HG02759 (cell line): ENCODE data around the gene P3H1.

ENCODE experiments used
- ATAC-seq: cut with Tn5 transposase; IDR thresholded peaks from one replicate; pipeline ENCODE4 v1.9.1; 2021; ENCODE audit warnings: mild to moderate bottlenecking, moderate library complexity; ENCODE audit not compliant: unreplicated experiment

Gene P3H1

DNA sequence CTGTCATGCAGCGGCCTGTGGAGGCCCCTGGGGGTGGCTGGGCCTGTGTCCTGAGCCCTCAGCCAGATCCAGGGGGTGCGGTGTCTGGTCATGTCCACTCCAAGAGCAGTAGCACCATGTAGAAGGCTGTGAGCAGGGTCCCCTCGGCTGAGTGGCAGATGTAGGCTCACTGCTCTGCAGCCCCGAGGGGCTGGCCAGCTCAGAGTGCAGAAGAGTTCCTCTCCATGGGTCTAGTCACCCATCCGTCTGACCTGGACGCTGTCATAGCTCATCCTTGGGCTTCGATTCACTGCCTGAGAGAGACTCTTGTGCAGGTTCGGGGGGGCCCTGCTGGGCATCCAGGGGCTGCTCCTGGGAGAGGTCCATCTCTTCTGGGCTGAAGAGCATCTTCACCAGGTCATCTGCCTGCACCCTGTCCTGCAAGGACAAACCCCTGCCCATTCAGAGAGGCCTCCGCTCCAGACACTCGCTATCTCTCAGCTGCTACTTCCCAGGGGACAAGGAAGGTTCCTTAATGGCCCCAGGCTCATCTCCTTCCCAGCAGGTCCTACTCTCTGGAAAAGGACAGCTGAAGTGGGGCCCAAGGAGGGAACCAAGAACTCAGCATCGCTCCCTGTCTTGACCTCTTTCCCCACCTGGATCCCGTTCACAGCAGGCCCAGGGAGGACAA is 20.3 kb downstream of the P3H1 start:
- ATAC-seq: no peak

DNA sequence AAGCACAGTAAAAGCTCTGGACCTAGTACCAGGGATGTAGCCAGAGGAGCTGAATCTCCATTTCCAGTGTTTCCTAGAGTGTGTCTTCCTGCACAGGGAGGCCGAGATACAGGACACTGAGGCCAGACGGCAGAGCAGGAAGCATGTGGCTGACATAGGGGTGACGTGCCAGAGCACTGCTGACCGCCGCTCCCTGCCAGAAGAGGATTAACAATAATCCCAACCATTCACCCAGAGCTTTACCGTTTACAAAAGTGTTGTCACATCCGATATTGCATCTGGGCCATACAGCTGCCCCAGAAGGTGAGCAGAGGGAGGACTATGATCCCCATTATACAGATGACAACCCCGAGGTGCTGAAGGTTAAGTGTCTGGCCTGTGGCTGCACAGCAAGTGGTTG is 21.0 kb downstream of the P3H1 start:
- ATAC-seq: no peak

DNA sequence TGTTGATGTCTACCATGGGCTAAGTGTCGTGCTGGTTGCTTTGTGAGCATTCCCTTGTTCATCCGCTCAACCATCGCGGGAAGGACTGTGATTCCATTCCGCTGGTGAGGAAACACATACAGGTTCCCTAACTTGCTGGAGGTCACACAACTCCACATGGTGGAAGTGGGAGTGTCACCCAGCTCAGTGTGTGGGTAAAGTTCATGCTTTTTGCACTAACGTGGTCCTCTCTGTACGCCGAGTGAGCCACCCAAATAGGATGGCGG is 22.7 kb downstream of the P3H1 start:
- ATAC-seq: no peak

DNA sequence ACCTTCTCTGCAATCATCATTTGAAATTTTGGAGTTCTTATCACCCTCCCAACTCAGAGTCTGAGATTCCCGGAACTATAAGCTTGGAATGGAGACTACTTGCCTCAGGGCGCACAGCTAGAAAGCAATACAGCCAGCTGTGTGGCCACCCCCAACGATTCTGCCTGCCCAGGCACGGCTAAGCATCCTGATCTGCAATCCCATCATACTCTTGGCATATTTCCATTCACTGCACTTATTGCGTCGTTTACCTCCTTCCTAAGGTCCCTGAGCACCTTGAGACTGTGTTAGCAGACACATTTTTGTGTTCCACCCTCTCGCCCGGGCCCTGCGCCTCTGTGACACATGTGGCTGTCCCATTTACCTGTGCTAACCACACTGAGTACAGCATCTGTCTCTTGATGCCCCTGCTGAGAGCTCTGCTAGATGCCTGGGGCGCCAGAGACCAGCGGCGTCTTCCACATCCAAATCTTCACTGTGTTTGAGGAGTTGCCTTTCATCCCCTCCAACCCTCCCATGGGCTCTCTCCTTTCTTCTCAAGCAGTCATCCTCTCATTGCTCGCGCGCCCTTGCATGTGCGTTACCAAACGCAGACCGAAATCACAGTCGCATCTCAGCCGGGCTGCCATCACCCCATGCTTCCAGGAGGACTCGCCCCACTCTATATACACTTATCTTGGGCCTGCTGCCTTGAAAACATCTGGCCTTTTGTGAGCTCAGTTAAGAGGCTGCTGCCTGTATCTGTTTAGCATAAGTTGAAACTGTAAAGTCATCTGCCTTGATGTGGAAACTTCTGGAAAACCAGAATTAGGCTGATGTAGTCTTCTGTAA is 23.3 kb downstream of the P3H1 start:
- no peak for ATAC-seq

DNA sequence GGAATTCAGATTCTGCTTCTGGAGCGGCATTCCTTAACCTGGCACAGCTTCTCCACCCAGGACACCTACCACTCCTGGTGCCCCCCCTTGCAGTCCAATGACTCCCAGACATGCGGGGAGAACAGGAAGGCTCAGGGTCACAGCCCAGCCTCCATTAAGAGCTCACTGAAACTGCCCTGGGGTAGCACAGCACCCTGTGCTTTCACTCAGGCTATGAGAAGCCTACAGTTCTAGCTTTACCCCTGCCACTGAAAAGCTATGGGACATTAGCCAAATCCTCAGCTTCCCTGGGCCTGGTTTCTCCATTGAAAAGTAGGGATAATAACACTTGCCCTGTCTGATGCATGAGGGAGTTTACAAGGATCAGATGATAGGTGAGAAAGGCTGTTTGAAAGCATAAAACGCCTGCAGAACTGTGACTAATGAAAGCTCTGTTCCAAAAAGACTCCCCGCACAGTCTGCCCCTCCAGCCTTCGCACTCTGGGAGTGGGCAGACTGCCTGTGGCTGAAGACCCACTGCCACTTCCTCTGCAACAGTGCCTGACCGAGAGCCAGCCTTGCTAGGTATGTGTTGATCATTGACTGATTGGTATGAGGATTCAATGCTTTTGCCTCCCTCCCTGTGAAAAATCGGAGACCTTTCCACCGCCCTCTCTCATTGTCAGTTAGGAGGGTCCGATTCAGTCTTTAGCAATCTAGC is 24.1 kb downstream of the P3H1 start:
- no peak for ATAC-seq

DNA sequence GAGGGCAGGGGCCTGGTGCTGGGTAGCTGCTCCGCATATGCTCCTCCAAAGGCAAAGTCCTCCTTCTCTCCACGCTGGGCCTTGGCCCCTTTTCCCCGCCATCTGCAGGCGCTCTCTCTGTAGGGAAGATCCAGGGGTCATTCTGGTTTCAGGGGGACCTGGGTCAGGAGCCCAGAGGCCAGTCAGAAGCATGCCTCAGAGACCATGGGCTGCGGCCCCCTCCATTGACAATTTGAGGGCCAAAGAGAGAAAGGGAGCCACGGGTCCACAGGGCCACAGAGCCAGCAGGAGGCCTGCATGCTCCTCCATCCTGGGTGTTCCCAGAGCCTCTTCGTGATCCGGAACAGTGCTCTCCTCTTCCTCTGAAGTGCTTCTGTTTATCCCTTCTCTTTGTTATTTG is 24.7 kb downstream of the P3H1 start:
- no peak for ATAC-seq

DNA sequence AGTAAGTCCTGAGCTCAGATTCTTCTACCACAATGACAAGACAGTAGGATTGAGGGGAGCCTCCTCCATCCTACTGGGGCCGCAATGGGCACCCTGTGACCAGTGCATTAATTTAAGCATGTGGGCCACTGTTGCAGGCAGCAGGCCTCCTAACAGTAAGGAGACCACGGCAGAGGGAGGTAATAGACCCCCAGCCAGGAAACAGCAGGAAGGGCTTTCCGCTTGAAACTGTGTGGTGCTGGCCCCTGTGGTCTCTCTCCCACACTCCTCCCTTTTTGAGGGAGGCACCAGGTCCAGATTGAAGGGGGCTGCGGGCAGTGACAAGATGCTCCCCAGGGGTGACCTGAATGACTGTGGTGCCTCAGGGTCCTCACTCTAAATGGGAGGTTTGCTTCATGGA is 25.1 kb downstream of the P3H1 start:
- ATAC-seq: no peak

DNA sequence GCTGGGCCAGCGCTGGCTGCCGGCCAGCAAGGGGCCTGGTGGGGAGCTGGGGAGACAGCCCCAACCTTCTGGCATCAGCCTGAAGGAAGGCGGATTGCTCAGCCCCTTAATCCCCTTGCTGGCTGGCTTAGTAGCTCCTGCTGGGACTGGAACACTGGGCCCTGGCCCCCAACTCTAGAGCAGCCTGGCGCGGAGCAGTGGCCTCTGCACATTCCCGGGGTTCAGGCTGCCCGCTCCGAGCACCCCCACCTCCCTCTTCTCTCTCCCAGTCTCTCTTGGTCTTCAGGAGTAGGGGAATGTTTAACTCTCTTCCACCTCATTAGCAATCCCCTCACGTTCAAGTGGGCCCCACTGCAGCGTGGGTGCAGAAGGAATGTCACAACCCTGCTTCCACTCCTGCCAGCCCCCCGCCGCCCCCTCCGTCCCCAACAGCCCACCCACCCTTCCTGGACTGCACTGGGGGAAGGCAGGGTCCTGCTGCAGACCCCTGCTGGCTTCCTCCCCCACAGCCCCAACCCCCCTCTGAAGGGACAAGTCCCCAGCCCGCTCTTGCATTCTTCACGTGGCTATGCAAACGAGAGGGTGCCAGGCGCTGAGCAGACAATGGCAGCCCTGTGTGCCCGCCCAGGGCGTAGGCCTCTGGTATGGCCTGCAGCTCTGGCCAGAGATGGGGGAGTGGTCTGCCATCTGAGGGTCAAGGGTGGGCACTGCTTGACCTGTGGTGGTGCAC is 25.8 kb downstream of the P3H1 start:
- no peak for ATAC-seq

DNA sequence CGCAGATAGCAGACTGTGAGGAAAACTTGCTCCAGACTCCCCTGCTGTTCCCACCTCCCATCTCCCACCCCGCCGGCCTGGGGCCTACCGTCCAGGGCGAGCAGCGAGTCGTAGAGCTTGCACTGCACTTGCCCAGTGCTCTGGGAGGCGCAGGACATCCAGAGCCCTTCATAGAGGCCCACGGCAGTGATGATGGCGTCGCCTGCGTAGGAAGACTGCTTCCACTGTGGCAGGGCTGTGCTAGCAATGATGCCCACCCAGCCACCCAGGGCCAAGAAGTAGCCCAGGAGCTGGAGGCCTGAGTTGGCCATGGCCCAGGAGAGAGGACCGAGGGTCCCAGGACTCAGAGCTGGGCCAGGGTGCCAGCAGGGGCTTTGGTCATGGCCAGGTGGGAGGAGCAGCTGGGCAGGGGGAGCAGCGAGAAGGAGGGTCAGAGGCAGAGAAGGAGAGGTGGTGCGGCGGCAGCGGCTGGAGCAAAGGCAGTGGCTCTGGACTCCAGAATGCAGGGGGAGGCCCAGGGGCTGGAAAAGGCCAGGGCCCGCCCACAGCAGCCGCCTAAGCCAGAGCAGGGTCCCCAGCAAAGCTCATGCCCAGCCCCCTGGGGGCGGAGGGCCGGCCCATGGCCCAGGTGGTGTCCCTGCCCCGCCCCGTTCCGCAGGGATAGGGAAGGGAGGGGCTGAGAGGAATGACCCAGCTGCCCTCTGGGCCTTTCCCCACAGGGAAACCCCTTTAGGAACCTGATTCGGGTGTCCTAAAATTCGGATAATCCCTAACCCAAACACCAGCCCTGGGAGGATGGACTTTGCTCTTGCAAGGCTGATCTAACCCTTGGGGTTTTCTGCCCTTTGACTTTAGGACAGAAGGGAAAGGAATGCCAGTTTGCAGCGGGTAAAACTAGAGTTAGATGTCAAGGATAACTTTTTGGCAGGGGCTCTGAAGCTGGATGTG is 26.8 kb downstream of the P3H1 start, which contains the start of gene CLDN19:
CLDN19 (minus strand) TSS at position 484 of the 948 bp plus-strand sequence; CDS start at position 311, 173 bp downstream.
- ATAC-seq: no peak

DNA sequence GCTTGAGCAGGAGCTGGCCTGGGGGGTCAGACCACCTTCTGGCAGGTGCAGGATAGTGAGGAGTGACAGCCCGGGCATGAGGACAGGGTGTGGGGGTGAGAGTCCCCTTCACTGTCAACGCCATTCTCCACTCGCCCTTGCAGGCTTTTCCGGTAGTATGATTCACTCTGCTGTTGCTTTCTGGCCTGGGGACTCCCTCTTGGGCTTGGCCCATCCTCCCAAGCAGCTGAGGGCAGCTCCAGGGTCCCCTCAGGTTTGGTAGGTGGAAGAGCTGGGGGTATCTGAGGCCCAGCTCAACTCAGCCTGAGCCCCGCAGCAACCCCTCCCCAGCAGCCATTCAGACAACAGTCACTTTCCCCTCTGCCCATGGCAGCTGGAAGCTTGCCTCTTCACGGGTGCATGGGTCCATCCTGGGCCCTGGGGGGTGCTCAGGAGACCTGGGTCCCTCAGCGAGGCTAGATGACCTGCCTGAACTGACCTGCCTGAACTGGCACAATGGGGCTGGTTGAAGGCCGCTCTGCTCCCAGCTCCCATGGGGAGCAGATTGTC is 28.1 kb downstream of the P3H1 start:
- ATAC-seq: no peak

DNA sequence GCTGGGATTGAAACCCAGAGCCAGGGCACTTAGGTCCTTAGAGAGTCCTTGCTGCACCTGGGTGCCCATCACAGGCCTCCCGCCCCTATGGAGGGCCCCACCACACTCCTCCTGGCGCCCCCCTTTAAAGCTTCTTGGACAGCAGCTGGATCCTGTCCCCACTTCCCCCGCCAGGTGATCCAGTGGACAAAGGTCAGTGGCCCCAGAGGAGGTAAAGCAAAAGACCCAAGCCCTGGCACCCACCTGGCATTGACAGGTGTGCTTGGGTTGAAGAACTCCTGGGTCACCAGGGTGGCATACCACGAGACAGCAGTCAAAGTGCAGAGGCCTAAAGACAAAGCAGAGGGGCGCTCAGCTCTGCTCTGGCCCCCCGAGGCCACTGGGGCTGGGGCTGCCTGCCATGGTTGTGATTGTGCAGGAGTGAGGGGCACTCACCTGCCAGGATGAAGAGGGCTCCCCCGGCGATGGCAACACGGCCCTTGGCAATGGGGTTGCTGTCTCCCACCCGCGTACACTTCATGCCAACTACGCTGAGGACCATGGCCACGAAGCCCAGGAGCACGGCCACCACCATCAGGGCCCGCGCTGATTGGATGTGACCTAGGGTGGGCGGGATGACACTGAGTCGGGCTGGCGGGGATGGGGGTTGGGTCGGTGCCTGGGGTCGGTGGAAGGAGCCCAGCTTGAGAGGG is 28.7 kb downstream of the P3H1 start:
- ATAC-seq: no peak

DNA sequence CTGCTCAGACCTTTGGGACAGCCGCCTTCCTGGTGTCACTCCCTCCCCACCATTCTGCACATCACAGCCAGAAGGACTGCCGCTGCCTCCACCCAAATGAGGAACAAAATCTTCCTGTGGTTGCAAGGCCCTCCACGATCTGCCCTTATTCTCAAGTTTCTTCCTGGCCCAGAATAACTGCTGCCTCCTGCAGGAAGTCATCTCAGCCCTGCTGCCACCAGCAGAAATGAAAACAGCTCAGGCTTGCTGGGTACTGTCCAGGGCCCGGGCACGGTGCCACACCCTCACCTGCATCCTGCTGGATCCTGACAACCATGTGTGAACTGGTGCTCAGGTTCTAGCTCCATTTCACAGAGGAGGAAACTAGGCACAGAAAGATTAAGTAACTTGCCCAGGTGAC is 29.6 kb downstream of the P3H1 start:
- no peak for ATAC-seq

DNA sequence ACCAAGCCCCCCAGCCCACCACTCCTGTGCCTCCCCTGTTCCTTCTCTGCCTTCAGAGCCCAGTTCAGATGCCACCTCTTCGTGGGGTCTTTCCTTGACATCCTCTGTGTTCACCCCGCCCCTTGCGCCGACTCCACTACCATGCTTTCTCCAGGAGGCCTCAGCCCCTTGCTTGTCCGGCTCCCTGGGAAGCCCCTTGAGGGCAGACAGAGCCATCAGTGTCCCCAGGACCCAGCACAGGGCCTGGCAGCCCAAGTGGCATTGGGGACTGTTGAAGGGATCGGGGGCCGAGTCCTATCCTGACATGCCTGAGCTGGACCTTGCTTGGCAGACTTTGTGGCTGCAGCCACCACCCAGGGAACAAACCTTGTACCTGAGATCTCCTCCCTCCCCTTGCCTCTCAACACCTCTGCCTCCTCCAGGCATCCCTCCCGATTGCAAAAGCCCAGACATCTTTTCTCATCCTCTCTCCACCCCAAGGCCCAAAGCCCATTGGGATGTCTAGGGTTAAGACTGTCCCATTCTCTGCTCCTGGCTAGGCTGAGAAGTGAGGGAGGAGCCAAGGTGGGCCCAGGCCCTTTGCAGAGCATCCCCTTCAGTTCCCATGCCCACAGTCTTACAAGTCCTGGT is 30.1 kb downstream of the P3H1 start:
- ATAC-seq: no peak

DNA sequence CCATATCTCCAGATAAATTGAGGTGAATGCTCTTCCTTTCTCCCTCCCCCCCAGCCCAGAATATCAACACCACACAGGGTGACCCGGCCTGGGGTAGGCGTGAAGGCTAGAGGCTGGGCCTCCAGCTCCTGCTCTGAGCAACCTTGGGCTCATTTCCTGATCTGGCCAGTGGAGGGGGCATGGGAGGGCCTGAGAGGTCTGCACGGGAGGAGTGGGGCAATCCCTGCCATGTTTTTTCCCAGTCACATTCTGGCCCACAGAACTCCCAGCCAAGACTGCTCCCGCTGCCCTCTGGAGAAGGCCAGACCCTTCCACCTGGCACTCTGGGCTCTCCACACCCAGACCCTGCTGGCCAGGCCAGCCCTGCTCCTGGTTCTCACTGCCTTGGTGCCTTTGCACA is 30.7 kb downstream of the P3H1 start:
- ATAC-seq: no peak

DNA sequence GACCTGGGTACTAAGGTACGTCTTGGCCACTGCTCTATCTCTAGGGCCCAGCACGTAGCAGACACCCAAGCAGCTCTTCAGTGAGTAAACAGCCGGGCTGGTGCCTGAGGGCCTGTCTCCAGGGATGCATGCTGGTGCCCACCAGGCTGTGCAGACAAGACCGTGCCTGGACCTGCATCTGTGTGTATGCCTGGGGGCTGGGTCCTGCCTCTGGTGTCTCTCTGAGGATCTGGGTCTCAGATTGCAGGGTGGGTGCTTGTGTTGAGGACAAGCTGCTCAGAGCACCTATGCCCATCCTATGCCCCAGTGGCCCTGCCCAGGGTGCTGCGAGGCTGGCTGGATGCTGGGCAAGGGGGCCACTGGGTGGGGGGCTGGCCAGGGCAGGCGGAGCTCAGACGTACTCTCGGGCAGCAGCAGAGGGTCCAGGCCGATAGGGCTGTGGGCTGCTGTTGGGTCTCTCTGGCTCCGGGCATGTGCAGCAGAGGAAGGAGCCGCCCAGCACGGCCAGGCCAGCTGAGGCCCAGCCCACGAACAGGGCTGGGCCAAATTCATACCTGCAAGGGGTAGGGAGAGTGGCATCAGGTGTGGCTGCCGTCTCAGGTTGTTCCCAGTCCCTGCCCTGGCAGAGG is 31.2 kb downstream of the P3H1 start:
- ATAC-seq: no peak

DNA sequence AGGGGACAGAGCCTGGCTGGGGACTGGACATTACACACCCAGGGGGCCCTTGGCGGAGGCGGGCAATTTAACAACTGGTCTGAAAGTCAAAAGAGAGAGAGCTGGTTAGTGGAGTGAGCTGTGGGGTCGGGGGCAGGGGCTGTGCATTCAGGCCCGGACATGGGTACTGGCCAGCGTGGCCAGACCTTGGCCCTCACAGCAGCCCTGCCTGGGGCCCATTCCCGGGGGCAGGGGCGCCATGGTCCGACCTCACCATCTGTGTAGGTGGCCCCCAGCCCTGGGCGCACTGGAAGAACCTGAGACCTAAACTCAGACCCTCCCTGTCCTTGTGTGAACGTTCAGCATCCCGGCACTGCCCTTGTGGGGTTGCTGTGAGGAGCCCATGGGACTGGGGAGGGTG is 31.8 kb downstream of the P3H1 start:
- no peak for ATAC-seq

DNA sequence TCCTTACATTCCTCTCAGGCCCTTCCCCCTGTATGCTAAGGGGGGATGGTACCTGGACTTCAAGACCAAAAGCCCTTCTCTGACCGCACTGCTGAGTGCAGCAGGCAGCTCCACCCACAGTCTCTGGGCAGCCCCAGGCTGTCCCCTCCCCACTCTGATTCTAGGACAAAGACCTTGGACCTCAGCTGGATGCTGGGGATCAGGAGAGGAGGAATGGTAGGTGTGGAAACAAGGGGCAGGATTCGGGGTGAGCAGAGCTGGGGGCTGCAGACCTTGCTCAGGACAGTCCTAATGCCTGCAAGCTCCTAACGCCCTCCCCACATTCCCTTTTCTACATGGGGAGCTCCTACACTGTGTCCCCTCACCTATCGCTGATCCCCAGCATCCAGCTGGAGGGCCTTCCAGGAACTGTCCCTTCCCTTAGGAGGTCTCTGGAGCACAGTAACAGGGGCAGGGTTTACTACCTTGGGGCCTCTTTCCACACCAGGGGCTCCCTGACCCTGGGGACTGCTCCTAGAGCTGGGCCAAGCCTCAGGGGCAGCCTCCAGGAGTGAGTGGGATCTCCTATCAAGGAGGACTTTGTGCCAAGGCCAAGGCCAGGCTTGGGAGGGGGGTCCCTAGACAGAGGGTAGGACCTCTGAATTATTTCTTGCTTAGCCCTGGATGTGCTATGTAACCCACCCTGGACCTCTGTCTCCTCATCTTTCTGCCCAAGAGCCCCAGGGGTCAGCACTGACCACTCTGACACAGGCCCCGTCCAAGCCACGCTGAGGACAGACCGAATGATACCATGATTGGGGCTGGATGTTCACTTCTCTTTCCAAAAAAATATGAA is 32.4 kb downstream of the P3H1 start:
- no peak for ATAC-seq
